HEK293T (cell line): Measurements from ENCODE around the gene PSMC2.

Experiments
- BHLHE40 ChIP-seq: fragments of 450-650 bp; IDR thresholded peaks from 2 replicates; pipeline ENCODE4 v1.6.1; 2016; ENCODE audit warnings: mild to moderate bottlenecking, moderate library complexity, borderline replicate concordance
- CTBP1 ChIP-seq: fragments of 450-650 bp; IDR thresholded peaks from 2 replicates; pipeline ENCODE4 v1.6.1; 2016; ENCODE audit warnings: borderline replicate concordance
- SP1 ChIP-seq: fragments of 450-650 bp; IDR thresholded peaks from 2 replicates; pipeline ENCODE4 v1.6.1; 2017

- no peak for TF ChIP-seq CTBP1
- no peak for TF ChIP-seq BHLHE40
- TF ChIP-seq SP1: no peak
Measured at GRCh38 chr7:103396471-103396870, 49.0 kb downstream of the PSMC2 start.
